Fibroblast of lung (primary cell): ENCODE data around the gene RAI1.

Source experiments
- EZH2 ChIP-seq: IDR thresholded peaks from 2 replicates; pipeline ENCODE4 v1.5.1; 2012; ENCODE audit warnings: low read length, control low read depth, mild to moderate bottlenecking; ENCODE audit errors: missing control alignments
- TF ChIP-seq, protein P1 (sequence below), 2 donors: IDR thresholded peaks in 1 of 2; conservative IDR thresholded peaks in 1 of 2; 1 replicate in 1 of 2; 2 replicates in 1 of 2; pipeline ENCODE4 v1.5.1; 2011 to 2012; ENCODE audit warnings: low read length in 2 of 2, control low read depth in 1 of 2, inconsistent platforms in 1 of 2, low read depth in 1 of 2, mild to moderate bottlenecking in 1 of 2

- TF ChIP-seq, protein P1, sequence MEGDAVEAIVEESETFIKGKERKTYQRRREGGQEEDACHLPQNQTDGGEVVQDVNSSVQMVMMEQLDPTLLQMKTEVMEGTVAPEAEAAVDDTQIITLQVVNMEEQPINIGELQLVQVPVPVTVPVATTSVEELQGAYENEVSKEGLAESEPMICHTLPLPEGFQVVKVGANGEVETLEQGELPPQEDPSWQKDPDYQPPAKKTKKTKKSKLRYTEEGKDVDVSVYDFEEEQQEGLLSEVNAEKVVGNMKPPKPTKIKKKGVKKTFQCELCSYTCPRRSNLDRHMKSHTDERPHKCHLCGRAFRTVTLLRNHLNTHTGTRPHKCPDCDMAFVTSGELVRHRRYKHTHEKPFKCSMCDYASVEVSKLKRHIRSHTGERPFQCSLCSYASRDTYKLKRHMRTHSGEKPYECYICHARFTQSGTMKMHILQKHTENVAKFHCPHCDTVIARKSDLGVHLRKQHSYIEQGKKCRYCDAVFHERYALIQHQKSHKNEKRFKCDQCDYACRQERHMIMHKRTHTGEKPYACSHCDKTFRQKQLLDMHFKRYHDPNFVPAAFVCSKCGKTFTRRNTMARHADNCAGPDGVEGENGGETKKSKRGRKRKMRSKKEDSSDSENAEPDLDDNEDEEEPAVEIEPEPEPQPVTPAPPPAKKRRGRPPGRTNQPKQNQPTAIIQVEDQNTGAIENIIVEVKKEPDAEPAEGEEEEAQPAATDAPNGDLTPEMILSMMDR (conservative IDR thresholded peaks at IDR 0.05 in 1 of 2, IDR thresholded peaks at IDR 0.05 in 1 of 2; ENCODE audit: low read depth in 1 of 2, low read length in 2 of 2), result no peak
- TF ChIP-seq EZH2, result no peak
These were observed 18.2 kb downstream of the RAI1 start for GRCh38 chr17:17699491-17699890.
